Stimulated activated CD4-positive, alpha-beta T cell treated with anti-CD3 and anti-CD28 coated beads, Interleukin-2, amount 100 ng/mL, for 48 hours (primary cell): Measurements from ENCODE around the gene HTT.

Experiments
- DNase-seq, 2 donors: peaks; one replicate each; pipeline ENCODE4 v3.0.0-alpha.2; 2020

HTT gene

GRCh38 chr4:3240936-3241522, 166.5 kb downstream of the HTT start:
- no peak for DNase-seq

DNA sequence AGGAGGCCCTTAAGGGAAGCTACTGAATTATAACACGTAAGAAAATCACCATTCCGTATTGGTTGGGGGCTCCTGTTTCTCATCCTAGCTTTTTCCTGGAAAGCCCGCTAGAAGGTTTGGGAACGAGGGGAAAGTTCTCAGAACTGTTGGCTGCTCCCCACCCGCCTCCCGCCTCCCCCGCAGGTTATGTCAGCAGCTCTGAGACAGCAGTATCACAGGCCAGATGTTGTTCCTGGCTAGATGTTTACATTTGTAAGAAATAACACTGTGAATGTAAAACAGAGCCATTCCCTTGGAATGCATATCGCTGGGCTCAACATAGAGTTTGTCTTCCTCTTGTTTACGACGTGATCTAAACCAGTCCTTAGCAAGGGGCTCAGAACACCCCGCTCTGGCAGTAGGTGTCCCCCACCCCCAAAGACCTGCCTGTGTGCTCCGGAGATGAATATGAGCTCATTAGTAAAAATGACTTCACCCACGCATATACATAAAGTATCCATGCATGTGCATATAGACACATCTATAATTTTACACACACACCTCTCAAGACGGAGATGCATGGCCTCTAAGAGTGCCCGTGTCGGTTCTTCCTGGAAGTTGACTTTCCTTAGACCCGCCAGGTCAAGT, 167.5 kb downstream of the HTT start:
- DNase-seq: no peak

DNA sequence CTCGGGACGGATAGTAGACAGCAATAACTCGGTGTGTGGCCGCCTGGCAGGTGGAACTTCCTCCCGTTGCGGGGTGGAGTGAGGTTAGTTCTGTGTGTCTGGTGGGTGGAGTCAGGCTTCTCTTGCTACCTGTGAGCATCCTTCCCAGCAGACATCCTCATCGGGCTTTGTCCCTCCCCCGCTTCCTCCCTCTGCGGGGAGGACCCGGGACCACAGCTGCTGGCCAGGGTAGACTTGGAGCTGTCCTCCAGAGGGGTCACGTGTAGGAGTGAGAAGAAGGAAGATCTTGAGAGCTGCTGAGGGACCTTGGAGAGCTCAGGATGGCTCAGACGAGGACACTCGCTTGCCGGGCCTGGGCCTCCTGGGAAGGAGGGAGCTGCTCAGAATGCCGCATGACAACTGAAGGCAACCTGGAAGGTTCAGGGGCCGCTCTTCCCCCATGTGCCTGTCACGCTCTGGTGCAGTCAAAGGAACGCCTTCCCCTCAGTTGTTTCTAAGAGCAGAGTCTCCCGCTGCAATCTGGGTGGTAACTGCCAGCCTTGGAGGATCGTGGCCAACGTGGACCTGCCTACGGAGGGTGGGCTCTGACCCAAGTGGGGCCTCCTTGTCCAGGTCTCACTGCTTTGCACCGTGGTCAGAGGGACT, 168.8 kb downstream of the HTT start:
- no peak for DNase-seq

DNA sequence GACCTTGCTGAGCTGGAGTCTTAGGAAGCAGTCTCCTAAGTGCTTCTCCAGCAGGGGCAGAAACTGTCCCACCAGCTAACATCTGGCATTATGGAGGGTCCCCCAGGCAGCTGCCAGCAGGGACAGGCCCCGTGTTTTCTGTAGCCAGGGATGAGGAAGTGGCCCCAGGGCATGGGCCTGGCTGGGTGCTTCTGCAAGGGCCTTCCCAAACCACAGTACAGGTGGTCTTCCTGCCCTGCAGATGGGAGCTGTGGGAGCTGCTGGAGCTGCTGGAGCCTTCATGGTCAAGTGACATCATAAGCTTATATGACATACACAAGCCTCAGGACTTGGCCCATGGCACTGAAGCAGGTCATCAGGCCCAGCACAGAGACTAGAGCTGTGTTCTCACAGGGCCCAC, 169.5 kb downstream of the HTT start:
- DNase-seq: no peak

GRCh38 chr4:3244747-3245146, 170.3 kb downstream of the HTT start:
- no peak for DNase-seq

DNA sequence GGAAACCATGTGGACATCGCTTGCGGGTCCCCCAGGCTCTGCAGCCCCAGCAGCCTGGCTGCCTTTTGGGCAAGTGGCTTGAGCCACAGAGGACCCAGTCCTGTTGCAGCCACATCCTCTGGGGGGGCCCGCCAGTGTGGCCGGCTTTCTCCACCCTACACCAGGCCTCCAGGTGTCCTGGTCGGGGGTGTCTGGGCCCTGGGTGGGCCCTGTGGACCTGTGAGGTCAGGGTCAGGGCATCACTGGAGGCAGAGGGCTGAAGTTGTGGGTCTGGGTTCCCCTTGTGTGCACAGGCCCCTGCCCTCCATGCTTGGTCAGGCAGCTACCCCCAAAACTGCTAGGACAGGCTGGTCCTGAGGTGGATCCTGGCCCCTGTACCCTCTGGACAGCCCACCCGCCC, 171.2 kb downstream of the HTT start:
- DNase-seq: no peak

DNA sequence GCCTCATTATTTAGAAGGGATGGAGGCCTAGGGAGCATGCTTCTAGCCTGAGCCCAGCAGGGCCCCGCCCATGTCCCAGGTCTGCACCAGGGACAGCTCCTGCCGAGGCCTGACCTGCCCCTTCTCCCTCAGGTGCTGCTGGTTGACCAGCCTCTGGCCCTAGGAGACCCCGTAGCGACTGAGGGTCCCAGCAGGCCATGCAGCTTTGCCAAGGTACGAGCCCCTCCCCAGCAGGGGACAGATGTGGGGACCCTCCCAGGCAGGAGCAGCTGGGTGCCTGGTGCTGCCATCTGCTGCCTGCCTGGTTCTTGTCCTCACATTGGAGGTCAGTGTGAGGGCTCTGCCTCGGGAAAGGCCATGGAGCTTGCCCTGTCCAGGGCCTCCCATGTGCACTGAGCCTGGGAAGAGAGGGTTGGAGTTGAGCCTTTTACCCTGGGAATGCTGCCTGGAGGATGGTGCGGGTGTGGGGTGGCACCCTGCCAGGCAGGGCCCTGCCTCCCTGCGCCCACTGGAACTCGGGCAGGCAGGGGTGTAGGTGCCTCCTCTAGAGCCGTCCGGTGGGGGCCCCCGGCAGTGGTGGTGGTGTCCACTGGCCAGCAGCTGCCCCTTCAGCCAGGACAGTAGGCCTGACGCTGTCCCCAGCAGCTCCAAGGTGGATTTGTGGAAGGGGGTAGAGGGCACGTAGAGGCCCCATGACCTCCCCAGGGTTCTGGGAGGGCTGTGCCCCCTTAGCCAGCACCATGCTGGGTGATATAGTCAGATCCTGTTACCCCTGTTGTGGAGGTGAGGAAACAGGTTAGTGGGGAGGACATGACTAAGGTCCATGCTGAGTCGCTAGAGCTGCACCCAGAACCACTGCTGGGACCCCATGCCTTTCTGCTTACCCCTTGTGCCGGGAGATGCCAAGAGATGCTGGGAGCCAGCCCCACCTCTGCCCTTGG, 172.2 kb downstream of the HTT start:
- no peak for DNase-seq

GRCh38 chr4:3247399-3248177, 173.1 kb downstream of the HTT start:
- no peak for DNase-seq

DNA sequence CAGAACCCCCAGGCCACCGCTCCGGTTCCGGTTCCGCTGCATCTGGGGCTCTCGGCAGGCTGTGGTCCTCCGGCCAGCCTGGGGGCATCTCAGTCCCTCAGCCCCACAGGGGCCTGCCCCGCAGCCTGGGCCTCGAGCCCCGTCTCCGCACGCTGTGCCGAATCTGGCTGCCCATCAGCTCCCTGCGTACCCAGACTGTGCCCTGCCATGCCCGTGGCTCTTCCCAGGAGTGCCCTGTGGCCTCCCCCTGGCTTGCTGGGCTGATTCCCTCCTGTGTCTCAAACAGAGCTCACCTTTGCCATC, 173.6 kb downstream of the HTT start:
- no peak for DNase-seq

DNA sequence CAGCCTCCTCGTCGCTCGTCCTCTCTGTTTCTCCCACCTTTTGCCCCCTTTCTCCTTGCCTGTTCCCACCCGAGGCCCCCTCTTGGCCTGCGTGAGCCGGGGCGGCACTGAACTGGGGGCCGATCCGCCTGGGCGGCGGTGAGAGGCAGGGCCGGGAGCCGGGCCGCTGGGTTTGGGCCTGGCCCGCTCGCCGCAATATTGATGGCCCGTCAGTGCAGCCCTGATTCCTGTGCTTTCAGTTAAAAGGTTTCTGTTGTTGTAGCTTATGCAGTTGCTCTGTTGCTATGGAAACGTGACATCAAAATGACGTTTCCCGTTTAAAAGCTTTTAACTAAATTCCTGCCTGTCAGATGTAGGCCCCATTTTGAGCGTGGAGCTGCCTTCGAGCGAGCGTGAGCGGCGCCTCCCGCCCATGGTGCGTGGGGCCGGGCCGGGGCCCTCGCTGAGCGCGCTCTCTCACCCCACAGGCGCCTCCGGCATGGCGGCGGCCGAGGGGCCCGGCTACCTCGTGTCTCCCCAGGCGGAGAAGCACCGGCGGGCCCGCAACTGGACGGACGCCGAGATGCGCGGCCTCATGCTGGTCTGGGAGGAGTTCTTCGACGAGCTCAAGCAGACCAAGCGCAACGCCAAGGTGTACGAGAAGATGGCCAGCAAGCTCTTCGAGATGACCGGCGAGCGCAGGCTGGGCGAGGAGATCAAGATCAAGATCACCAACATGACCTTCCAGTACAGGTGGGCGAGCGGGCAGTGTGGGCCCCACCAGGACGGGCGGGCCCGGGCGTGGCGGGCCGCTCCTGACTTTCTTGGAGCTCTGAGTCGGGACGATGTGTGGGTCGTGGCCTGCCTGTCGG, 174.6 kb downstream of the HTT start, which contains the start of gene MSANTD1:
MSANTD1 (plus strand) TSS at position 349 of the 851 bp plus-strand sequence; CDS start at position 413, 64 bp downstream.
- DNase-seq: no peak

GRCh38 chr4:3249711-3250437, 175.4 kb downstream of the HTT start:
- no peak for DNase-seq

DNA sequence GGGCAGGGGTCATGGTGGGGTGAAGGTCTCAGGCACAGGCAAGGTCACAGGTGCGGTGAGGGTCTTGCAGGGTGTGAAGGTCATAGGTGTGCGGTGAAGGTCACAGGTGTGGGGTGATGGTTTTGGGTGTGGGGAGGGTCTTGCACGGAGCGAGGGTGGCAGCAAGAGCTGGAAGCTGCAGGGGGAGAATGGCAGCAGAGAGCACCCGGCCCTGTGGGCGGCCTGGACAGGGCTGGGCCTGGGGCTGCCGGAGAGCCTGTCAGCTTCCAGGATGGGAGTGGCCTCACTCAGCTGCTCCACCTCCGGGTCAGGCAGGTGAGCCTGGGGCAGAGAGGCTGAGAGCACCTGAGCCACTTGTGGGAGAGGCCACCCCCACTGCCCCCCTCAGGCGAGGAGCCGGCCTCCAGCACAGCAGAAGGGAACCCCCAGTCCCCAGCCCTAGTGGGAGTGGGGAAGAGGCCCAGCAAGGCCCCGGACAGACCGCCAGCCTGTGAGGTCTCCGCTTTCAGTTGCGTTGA, 176.0 kb downstream of the HTT start:
- DNase-seq: no peak

- no peak for DNase-seq
Observed at GRCh38 chr4:3250956-3251690, 176.6 kb downstream of the HTT start.

DNA sequence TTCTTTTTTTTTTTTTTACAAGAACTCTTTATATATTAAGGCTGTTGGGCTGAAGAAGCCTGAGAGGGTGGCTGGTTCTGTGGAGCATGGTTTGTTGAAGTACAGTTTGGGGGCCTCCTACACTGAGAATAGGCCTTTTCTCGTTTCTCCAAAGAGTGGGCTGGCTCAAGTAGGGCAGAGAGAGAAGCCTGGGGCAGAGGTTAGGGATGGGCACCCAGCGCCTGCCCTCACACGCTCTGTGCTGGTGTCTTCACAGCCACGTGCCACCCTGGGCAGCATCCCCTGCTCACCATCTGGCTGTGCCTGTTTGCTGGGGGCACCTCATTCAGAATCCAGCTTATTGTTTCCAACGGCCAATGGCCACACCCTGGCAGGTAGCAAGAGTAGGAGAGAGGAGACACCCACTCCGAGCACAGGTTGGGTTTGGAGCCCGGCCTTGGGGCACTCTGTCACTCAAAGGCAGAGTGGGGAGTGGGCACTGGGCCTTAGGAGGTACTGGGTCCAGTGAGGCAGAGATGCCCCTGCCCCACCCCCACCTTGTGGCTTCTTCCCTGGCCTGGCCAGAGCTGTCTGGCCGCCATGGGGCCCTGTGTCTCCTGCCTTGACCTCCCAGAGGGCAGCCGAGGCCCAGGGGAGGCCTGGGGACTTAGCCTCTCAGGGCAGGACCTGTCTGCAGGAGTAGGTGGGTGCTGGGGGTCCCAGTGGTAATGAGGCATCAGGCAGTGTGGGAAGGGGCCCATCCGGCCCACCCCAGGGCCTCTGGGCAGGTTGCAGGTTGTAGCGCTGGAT, 177.4 kb downstream of the HTT start:
- no peak for DNase-seq

DNA sequence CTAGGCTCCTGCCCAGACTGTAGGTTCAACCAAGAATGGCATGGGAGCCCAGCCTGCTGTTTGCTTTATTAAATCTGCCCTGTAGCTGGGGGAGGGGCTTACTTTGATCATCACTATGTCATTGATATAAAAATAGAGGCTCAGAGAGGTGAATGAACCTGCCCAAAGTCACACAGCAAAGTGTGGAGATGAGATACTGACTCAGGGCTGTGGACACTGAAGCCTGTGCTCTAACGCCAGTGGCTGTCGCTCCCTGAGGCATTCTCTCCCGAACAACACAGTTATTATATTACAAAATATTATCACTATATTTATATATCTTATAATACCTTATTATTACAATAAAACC, 178.0 kb downstream of the HTT start:
- DNase-seq: no peak

DNA sequence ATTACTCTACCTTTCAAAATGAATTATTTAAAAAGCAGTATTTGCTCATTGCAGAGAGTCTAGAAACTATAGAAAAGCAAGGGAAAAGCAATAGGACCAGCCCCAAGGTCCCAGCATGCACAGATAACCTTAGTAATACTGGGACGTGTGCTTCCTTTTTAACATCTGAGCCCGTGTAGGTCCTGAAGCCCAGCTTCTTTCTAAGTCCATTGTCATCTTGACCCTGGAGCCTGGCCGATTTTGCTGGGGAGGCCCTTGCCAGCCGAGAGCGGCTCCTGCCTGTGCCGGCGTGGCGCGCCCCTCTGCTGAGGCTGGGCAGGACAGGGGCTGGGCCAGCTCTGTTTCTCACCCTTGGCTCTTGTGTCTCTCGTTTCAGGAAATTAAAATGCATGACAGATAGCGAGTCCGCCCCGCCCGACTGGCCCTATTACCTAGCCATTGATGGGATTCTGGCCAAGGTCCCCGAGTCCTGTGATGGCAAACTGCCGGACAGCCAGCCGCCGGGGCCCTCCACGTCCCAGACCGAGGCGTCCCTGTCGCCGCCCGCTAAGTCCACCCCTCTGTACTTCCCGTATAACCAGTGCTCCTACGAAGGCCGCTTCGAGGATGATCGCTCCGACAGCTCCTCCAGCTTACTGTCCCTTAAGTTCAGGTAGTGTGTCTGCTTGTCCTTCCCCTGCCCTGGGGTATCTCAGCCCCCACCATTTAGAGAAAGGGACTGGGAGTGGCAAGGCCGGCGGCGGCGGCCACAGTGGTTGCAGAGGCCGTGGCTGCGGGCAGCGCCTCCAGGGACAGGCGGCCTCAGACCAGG, 178.6 kb downstream of the HTT start:
- no peak for DNase-seq

- DNase-seq: no peak
Observed at GRCh38 chr4:3253808-3254207, 179.3 kb downstream of the HTT start.
